ENCODE results near the gene NBPF14. TPM values are rescaled to one million over a fixed set of nuclear protein-coding genes. Genes with fewer than 3 reads are reported as not detected.
"Not testable (repeated sequence)": the region's sequence is repeated elsewhere in the genome, so short reads cannot be mapped to it uniquely, and the experiment has no call there.

The NBPF14 gene, protein sequence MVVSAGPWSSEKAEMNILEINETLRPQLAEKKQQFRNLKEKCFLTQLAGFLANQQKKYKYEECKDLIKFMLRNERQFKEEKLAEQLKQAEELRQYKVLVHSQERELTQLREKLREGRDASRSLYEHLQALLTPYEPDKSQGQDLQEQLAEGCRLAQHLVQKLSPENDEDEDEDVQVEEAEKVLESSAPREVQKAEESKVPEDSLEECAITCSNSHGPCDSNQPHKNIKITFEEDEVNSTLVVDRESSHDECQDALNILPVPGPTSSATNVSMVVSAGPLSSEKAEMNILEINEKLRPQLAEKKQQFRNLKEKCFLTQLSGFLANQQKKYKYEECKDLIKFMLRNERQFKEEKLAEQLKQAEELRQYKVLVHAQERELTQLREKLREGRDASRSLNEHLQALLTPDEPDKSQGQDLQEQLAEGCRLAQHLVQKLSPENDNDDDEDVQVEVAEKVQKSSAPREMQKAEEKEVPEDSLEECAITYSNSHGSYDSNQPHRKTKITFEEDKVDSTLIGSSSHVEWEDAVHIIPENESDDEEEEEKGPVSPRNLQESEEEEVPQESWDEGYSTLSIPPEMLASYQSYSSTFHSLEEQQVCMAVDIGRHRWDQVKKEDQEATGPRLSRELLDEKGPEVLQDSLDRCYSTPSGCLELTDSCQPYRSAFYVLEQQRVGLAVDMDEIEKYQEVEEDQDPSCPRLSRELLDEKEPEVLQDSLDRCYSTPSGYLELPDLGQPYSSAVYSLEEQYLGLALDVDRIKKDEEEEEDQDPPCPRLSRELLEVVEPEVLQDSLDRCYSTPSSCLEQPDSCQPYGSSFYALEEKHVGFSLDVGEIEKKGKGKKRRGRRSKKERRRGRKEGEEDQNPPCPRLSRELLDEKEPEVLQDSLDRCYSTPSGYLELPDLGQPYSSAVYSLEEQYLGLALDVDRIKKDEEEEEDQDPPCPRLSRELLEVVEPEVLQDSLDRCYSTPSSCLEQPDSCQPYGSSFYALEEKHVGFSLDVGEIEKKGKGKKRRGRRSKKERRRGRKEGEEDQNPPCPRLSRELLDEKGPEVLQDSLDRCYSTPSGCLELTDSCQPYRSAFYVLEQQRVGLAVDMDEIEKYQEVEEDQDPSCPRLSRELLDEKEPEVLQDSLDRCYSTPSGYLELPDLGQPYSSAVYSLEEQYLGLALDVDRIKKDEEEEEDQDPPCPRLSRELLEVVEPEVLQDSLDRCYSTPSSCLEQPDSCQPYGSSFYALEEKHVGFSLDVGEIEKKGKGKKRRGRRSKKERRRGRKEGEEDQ (N-terminal part only)
- 1 to 10 TPM; 2.9 to 9.0 (median 6.2) TPM for polyA plus RNA-seq
- long read RNA-seq, donor 1: 0 reads
- long read RNA-seq, donor 2: 0 reads
- long read RNA-seq, donor 3: 0 reads
- long read RNA-seq, donor 4: 0 reads
- long read RNA-seq, donor 5: 0 reads
- long read RNA-seq, donor 6, partial matches to known transcripts: 0 of 6 reads
- long read RNA-seq, donor 6, other reads (novel, unspliced or antisense): 6 of 6 reads
- long read RNA-seq, donor 7: 0 reads
- long read RNA-seq, donor 8: 0 reads
- long read RNA-seq, donor 9: 0 reads
- long read RNA-seq, donor 10: 0 reads

DNA sequence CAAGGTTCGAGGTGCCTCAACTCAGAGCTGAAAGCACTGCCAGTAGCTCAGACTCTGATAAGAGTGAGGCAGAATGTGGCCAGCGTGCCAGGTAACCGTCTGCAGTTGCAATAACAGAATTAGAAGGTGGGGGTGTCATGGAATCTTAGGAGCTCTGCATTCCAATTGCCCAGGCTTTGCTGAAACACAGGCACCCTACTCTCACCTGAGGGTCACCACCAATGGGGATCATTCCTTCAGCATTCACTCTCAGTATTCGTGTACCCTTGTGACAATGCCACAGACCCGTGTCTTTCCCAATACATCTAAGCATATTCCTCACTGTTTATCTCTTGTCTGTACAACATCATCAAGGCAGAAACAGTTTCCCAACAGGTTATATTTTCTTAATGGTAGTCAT is at the start of gene NBPF14:
Gene NBPF14 (minus strand): TSS at position 101 of the 400 bp plus-strand sequence. CDS start 294 bp downstream, outside the sequence.
- H3K4me1 ChIP-seq (ENCODE audit: control insufficient read depth in 3 of 3, insufficient read depth in 2 of 3, low read depth in 1 of 3, low read length in 2 of 3); DNase-seq; H3K27ac ChIP-seq (ENCODE audit: low read depth in 1 of 3, low read length in 2 of 3); H3K36me3 ChIP-seq (ENCODE audit: control insufficient read depth in 3 of 3, insufficient read depth in 2 of 3, low read depth in 1 of 3, low read length in 3 of 3); FAIRE-seq; H3K4me3 ChIP-seq (ENCODE audit: low read depth in 1 of 3, low read length in 3 of 3); H3K27me3 ChIP-seq (ENCODE audit: control insufficient read depth in 3 of 3, insufficient read depth in 3 of 3, low read length in 3 of 3); H3K9me3 ChIP-seq (ENCODE audit: control insufficient read depth in 2 of 2, insufficient read depth in 1 of 2, low read depth in 1 of 2, low read length in 1 of 2): not testable (repeated sequence)
- no CpG with 5 or more reads among the region's 5 CpGs for whole genome bisulfite sequencing, 3 donors

DNA sequence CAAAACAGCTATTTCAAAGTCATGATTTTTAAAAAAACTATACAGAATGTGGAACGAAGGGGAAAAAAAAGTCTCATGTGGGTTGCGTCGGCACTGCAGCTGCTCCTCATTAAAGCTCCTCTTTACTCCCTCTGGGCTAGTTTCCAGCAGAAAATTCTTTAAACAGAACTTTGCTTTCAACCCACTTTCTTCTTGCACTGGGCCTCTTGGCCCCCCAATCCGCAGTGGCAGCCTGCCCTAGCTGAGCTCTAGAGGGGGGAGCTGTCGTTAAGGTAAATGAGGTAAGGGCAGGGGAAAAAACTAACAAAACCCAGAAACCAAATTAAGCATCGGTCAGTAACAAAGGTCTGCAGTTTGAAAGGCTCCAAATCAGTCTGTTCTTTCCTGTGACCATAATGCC is 29.6 kb upstream of the NBPF14 start:
- H3K27ac ChIP-seq (ENCODE audit: low read depth in 1 of 3, low read length in 2 of 3); H3K4me3 ChIP-seq (ENCODE audit: low read depth in 1 of 3, low read length in 3 of 3); DNase-seq; H3K9me3 ChIP-seq (ENCODE audit: control insufficient read depth in 2 of 2, insufficient read depth in 1 of 2, low read depth in 1 of 2, low read length in 1 of 2); FAIRE-seq; H3K27me3 ChIP-seq (ENCODE audit: control insufficient read depth in 3 of 3, insufficient read depth in 3 of 3, low read length in 3 of 3); H3K36me3 ChIP-seq (ENCODE audit: control insufficient read depth in 3 of 3, insufficient read depth in 2 of 3, low read depth in 1 of 3, low read length in 3 of 3); H3K4me1 ChIP-seq (ENCODE audit: control insufficient read depth in 3 of 3, insufficient read depth in 2 of 3, low read depth in 1 of 3, low read length in 2 of 3): not testable (repeated sequence)
- WGBS, 3 donors: 6 to 11% (median 8%) methylated on average over 1 to 2 of the region's 6 CpGs

DNA sequence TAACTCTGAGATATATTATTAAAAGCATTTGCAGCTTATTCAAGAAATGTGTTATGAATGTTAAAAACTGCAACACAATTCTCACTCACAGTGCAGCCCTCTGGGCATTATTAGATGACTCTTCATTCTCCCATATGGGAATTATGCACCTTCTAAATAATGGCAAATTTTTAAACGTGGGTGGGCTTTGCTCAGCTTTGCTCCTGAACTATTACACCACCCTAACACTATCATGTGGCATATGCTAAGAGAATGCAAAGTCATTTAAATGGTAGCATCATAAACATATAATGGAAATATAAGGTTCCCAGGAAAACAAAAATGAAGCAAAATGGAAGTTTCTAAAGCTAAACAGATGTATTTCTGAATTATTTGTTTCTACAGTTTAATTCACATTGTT is 22.4 kb upstream of the NBPF14 start:
- H3K4me1 ChIP-seq (ENCODE audit: control insufficient read depth in 3 of 3, insufficient read depth in 2 of 3, low read depth in 1 of 3, low read length in 2 of 3); H3K4me3 ChIP-seq (ENCODE audit: low read depth in 1 of 3, low read length in 3 of 3); H3K9me3 ChIP-seq (ENCODE audit: control insufficient read depth in 2 of 2, insufficient read depth in 1 of 2, low read depth in 1 of 2, low read length in 1 of 2); H3K36me3 ChIP-seq (ENCODE audit: control insufficient read depth in 3 of 3, insufficient read depth in 2 of 3, low read depth in 1 of 3, low read length in 3 of 3); H3K27me3 ChIP-seq (ENCODE audit: control insufficient read depth in 3 of 3, insufficient read depth in 3 of 3, low read length in 3 of 3); H3K27ac ChIP-seq (ENCODE audit: low read depth in 1 of 3, low read length in 2 of 3); DNase-seq; FAIRE-seq: not testable (repeated sequence)
- WGBS, 3 donors: no CpG with 5 or more reads among the region's 1 CpG

DNA sequence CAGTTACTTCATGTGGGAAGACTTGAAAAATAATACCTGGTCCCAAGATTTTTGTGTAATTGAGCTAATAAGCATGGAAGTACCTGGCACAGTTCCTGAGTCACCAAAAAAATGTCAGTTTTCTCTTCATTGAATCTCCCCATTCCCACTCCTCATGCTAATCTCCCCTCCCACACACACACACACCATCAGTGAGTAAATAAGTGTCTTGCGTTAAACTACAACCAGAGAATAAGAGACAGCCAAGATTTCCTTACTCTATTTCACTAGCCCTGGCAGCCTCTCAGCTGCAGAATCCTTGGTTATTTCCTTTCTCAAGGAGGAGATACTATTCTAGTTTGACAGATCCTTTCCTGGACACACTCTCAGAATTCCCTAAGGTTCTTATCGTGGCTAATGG is 9.5 kb upstream of the NBPF14 start:
- H3K36me3 ChIP-seq (ENCODE audit: control insufficient read depth in 3 of 3, insufficient read depth in 2 of 3, low read depth in 1 of 3, low read length in 3 of 3); H3K4me1 ChIP-seq (ENCODE audit: control insufficient read depth in 3 of 3, insufficient read depth in 2 of 3, low read depth in 1 of 3, low read length in 2 of 3); H3K9me3 ChIP-seq (ENCODE audit: control insufficient read depth in 2 of 2, insufficient read depth in 1 of 2, low read depth in 1 of 2, low read length in 1 of 2); DNase-seq; H3K27ac ChIP-seq (ENCODE audit: low read depth in 1 of 3, low read length in 2 of 3); H3K4me3 ChIP-seq (ENCODE audit: low read depth in 1 of 3, low read length in 3 of 3); FAIRE-seq; H3K27me3 ChIP-seq (ENCODE audit: control insufficient read depth in 3 of 3, insufficient read depth in 3 of 3, low read length in 3 of 3): not testable (repeated sequence)
- WGBS, 3 donors: 67 to 89% (median 78%) methylated on average over 1 of the region's 2 CpGs

DNA sequence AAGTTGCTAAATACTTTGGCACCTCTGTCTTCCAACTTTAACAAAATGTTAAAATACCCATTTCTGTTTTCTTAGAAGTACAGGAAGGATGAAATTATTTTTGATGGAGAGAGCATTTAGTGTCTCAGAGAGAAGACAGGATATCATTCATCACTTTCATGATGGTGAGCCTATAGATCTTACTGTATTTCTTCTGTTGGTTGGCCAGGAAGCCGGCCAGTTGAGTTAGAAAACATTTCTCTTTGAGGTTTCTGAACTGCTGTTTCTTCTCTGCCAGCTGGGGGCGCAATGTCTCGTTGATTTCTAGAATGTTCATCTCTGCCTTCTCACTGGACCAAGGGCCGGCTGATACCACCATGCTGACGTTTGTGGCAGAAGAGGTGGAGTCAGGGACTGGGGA is 451 bp downstream of the NBPF14 start:
- 8 to 38% (median 18%) methylated on average over 1 of the region's 5 CpGs for WGBS, 3 donors

DNA sequence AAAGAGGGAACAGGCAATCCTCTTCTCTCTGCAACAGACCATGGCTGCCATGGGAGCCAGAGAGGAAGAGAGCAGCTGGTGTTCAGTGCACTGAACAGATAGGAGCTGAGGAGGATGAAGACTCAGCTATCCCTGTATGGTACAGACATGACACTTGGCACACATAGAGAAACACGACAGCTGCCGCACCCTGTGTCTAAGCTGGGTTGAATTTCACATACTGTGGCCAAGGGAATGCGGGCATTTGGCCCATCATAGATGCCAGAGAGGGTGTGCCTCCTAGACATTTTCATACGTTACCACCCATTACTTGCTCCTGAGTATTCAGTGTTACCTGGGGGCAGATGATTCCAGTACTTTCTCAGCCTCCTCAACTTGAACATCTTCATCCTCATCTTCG is 4.7 kb downstream of the NBPF14 start:
- H3K9me3 ChIP-seq (ENCODE audit: control insufficient read depth in 2 of 2, insufficient read depth in 1 of 2, low read depth in 1 of 2, low read length in 1 of 2); H3K27me3 ChIP-seq (ENCODE audit: control insufficient read depth in 3 of 3, insufficient read depth in 3 of 3, low read length in 3 of 3); FAIRE-seq; H3K36me3 ChIP-seq (ENCODE audit: control insufficient read depth in 3 of 3, insufficient read depth in 2 of 3, low read depth in 1 of 3, low read length in 3 of 3); DNase-seq; H3K4me3 ChIP-seq (ENCODE audit: low read depth in 1 of 3, low read length in 3 of 3); H3K27ac ChIP-seq (ENCODE audit: low read depth in 1 of 3, low read length in 2 of 3); H3K4me1 ChIP-seq (ENCODE audit: control insufficient read depth in 3 of 3, insufficient read depth in 2 of 3, low read depth in 1 of 3, low read length in 2 of 3): not testable (repeated sequence)
- WGBS, 3 donors: 96 to 100% (median 100%) methylated on average over 3 of the region's 5 CpGs

More for the DNA sequence above, 451 bp downstream of the NBPF14 start:
- H3K4me1 ChIP-seq (ENCODE audit: control insufficient read depth in 3 of 3, insufficient read depth in 2 of 3, low read depth in 1 of 3, low read length in 2 of 3); H3K27me3 ChIP-seq (ENCODE audit: control insufficient read depth in 3 of 3, insufficient read depth in 3 of 3, low read length in 3 of 3); H3K36me3 ChIP-seq (ENCODE audit: control insufficient read depth in 3 of 3, insufficient read depth in 2 of 3, low read depth in 1 of 3, low read length in 3 of 3); H3K9me3 ChIP-seq (ENCODE audit: control insufficient read depth in 2 of 2, insufficient read depth in 1 of 2, low read depth in 1 of 2, low read length in 1 of 2); FAIRE-seq; DNase-seq; H3K27ac ChIP-seq (ENCODE audit: low read depth in 1 of 3, low read length in 2 of 3); H3K4me3 ChIP-seq (ENCODE audit: low read depth in 1 of 3, low read length in 3 of 3): not testable (repeated sequence)

DNA sequence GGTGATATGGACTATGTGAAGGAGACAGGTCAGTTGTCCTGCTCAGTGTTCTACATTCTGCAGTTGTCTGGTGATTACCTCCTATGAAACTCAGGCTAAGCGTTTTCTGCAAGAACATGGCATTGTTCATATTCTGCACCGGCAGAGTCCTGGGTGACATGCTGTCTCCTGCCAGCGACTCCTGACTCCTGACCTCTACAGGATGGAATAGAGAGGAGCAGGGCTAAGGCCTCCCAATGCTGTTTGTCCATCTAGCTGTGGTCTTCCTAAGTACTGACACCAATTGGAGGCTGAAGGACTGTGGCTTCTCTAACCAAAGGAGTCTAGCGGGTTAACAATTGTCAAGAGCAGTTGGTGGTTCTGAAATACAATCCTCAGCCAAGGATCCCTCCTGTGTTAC is 63.7 kb downstream of the NBPF14 start:
- FAIRE-seq; H3K4me1 ChIP-seq (ENCODE audit: control insufficient read depth in 3 of 3, insufficient read depth in 2 of 3, low read depth in 1 of 3, low read length in 2 of 3); H3K36me3 ChIP-seq (ENCODE audit: control insufficient read depth in 3 of 3, insufficient read depth in 2 of 3, low read depth in 1 of 3, low read length in 3 of 3); H3K27ac ChIP-seq (ENCODE audit: low read depth in 1 of 3, low read length in 2 of 3); H3K4me3 ChIP-seq (ENCODE audit: low read depth in 1 of 3, low read length in 3 of 3); DNase-seq; H3K27me3 ChIP-seq (ENCODE audit: control insufficient read depth in 3 of 3, insufficient read depth in 3 of 3, low read length in 3 of 3); H3K9me3 ChIP-seq (ENCODE audit: control insufficient read depth in 2 of 2, insufficient read depth in 1 of 2, low read depth in 1 of 2, low read length in 1 of 2): not testable (repeated sequence)
- WGBS, 3 donors: 80 to 87% (median 86%) methylated on average over 2 to 3 of the region's 4 CpGs

Data from small intestine (tissue), 16 donors.